ENCODE results near the gene GPR179.

Gene GPR179

DNA sequence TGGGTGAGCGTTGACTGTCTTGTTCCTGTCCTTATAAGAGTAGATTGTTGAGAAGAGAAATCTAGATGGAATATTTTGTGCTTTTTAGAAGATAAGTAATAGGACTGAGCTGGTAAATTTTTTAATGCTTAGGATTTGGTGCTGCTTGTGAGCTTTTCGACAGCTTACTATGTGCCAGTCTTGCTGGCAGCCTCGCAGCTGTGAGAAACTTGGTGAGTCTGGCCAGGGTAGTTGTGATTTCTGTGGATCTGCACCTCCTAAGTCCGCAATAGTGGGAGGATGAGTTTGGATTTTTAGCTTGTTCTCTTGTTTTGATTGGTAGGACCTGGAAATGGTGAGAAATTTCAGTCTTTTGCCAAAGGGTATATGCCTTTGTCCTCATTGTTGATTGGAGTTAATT lies 11.5 kb upstream of the GPR179 start:
- Histone ChIP-seq H4K20me1 (ENCODE audit: low read depth, low read length) (no peaks in the 10 kb centered on the region; the same call in 1 of the 2 replicates), H3K36me3 (ENCODE audit: low read length) (no peaks in the 10 kb centered on the region), H3F3A (ENCODE audit: insufficient read depth) (peaks cover 7% of the 10 kb centered on the region; the same call in 1 of the 2 replicates), H3K27me3 (ENCODE audit: low read length) (no peaks in the 10 kb centered on the region), H3K27ac (ENCODE audit: low read depth, low read length) (no peak overlapping the region), H2AFZ (ENCODE audit: low read depth, low read length, severe bottlenecking) (no peak overlapping the region), H3K9ac (ENCODE audit: low read length) (no peak overlapping the region), H3K9me2 (replicated peaks; ENCODE audit: insufficient read depth, low read length) (no peaks in the 10 kb centered on the region), H3K4me2 (ENCODE audit: low read depth, low read length, poor library complexity, severe bottlenecking) (no peak overlapping the region), H3K79me2 (ENCODE audit: insufficient read depth, low read length) (no peaks in the 10 kb centered on the region), H3K4me3 (ENCODE audit: insufficient read depth, low read length, poor library complexity, severe bottlenecking) (no peak overlapping the region), H3K9me3 (ENCODE audit: insufficient read depth, low read length) (no peaks in the 10 kb centered on the region)
- TF ChIP-seq EZH2phosphoT487 (conservative IDR thresholded peaks at IDR 0.05; ENCODE audit: low read length) = no peak
- TF ChIP-seq CTCF (IDR thresholded peaks at IDR 0.05; ENCODE audit: insufficient read depth, low read length, poor library complexity, severe bottlenecking) = no peak

GRCh38 chr17:38354466-38354865 lies 10.7 kb upstream of the GPR179 start:
- Histone ChIP-seq H3F3A (ENCODE audit: insufficient read depth) (peaks cover 7% of the 10 kb centered on the region; the same call in 1 of the 2 replicates), H3K4me2 (ENCODE audit: low read depth, low read length, poor library complexity, severe bottlenecking) (no peak overlapping the region), H3K79me2 (ENCODE audit: insufficient read depth, low read length) (no peaks in the 10 kb centered on the region), H3K4me3 (ENCODE audit: insufficient read depth, low read length, poor library complexity, severe bottlenecking) (no peak overlapping the region), H4K20me1 (ENCODE audit: low read depth, low read length) (no peaks in the 10 kb centered on the region; the same call in 1 of the 2 replicates), H3K27ac (ENCODE audit: low read depth, low read length) (no peak overlapping the region), H3K9me3 (ENCODE audit: insufficient read depth, low read length) (no peaks in the 10 kb centered on the region), H3K9ac (ENCODE audit: low read length) (no peak overlapping the region), H3K27me3 (ENCODE audit: low read length) (no peaks in the 10 kb centered on the region), H3K36me3 (ENCODE audit: low read length) (no peaks in the 10 kb centered on the region), H2AFZ (ENCODE audit: low read depth, low read length, severe bottlenecking) (no peak overlapping the region), H3K9me2 (replicated peaks; ENCODE audit: insufficient read depth, low read length) (no peaks in the 10 kb centered on the region)
- TF ChIP-seq CTCF (IDR thresholded peaks at IDR 0.05; ENCODE audit: insufficient read depth, low read length, poor library complexity, severe bottlenecking) (no peak), EZH2phosphoT487 (conservative IDR thresholded peaks at IDR 0.05; ENCODE audit: low read length) (no peak)

- no peaks in the 10 kb centered on the region for H3K27me3 ChIP-seq (ENCODE audit: low read length)
- H3F3A ChIP-seq (ENCODE audit: insufficient read depth) = peaks cover 7% of the 10 kb centered on the region; the same call in 1 of the 2 replicates
- no peak overlapping the region for H3K4me3 ChIP-seq (ENCODE audit: insufficient read depth, low read length, poor library complexity, severe bottlenecking)
- H3K9ac ChIP-seq (ENCODE audit: low read length) = no peak overlapping the region
- peak overlapping the region; percentile 78 for H3K4me2 ChIP-seq (ENCODE audit: low read depth, low read length, poor library complexity, severe bottlenecking)
- no peak overlapping the region for H3K27ac ChIP-seq (ENCODE audit: low read depth, low read length)
- no peaks in the 10 kb centered on the region; the same call in 1 of the 2 replicates for H4K20me1 ChIP-seq (ENCODE audit: low read depth, low read length)
- H3K9me3 ChIP-seq (ENCODE audit: insufficient read depth, low read length) = no peaks in the 10 kb centered on the region
- H3K36me3 ChIP-seq (ENCODE audit: low read length) = no peaks in the 10 kb centered on the region
- no peak overlapping the region for H2AFZ ChIP-seq (ENCODE audit: low read depth, low read length, severe bottlenecking)
- no peaks in the 10 kb centered on the region for H3K9me2 ChIP-seq (replicated peaks; ENCODE audit: insufficient read depth, low read length)
- H3K79me2 ChIP-seq (ENCODE audit: insufficient read depth, low read length) = no peaks in the 10 kb centered on the region
- TF ChIP-seq EZH2phosphoT487 (conservative IDR thresholded peaks at IDR 0.05; ENCODE audit: low read length) = no peak
- no peak for TF ChIP-seq CTCF (IDR thresholded peaks at IDR 0.05; ENCODE audit: insufficient read depth, low read length, poor library complexity, severe bottlenecking)
Measured at GRCh38 chr17:38353668-38354067, 9.9 kb upstream of the GPR179 start.

All from SU-DHL-6 (cell line).